Activated T-helper 2 cell treated with anti-CD3 and anti-CD28 coated beads, Interferon-gamma antibody, Interleukin-2, Interleukin-4, amounts not matched to agents 10 μg/mL and 5 μg/mL and 100 μg/mL, durations not matched to agents 14 hours and 24 hours and 36 hours (primary cell): Measurements from ENCODE around the gene LRRC45. TPM values are rescaled to one million over a fixed set of nuclear protein-coding genes. Genes with fewer than 3 reads are reported as not detected.

Experiments
- DNase-seq: peaks from one replicate; pipeline ENCODE4 v3.0.0; 2021; ENCODE audit warnings: low spot score
- H3K27ac Mint-ChIP-seq: one replicate; pipeline ENCODE4 v1.8.0; 2021; ENCODE audit warnings: mixed read lengths
- H3K27me3 Mint-ChIP-seq: one replicate; pipeline ENCODE4 v1.8.0; 2021; ENCODE audit warnings: low read depth, mixed read lengths
- H3K36me3 Mint-ChIP-seq: one replicate; pipeline ENCODE4 v1.8.0; 2021; ENCODE audit warnings: low read depth, mixed read lengths
- H3K4me1 Mint-ChIP-seq: one replicate; pipeline ENCODE4 v1.8.0; 2021; ENCODE audit warnings: low read depth, mixed read lengths
- H3K4me3 Mint-ChIP-seq: one replicate; pipeline ENCODE4 v1.8.0; 2021; ENCODE audit warnings: low read depth, mild to moderate bottlenecking, moderate library complexity, mixed read lengths
- H3K9me3 Mint-ChIP-seq: one replicate; pipeline ENCODE4 v1.8.0; 2021; ENCODE audit warnings: mixed read lengths
- intact Hi-C: fragments of 100-400 bp; cut with micrococcal nuclease; formaldehyde crosslinking; loops from one replicate; pipeline ENCODE4 v1.15.1; 2023
- total RNA-seq: library from RNA; stranded (reverse); gene quantifications from 2 replicates; pipeline ENCODE4 v1.2.3, GENCODE V29; 2022

The LRRC45 gene
- total RNA-seq, 1 donor from 2014 or later, result 33.4 TPM

GRCh38 chr17:81986606-81987005 lies 36.5 kb upstream of the LRRC45 start:
- Mint-ChIP-seq H3K36me3 (peaks cover 23% of the 10 kb centered on the region), H3K27ac (no peak overlapping the region), H3K9me3 (no peaks in the 10 kb centered on the region), H3K4me1 (no peaks in the 10 kb centered on the region), H3K27me3 (no peaks in the 10 kb centered on the region), H3K4me3 (no peak overlapping the region)
- DNase-seq, result no peak
- intact Hi-C loops, result no loop called here

GRCh38 chr17:81987161-81987770 lies 35.8 kb upstream of the LRRC45 start:
- no peaks in the 10 kb centered on the region for H3K9me3 Mint-ChIP-seq
- no peaks in the 10 kb centered on the region for H3K27me3 Mint-ChIP-seq
- no peak overlapping the region for H3K27ac Mint-ChIP-seq
- H3K4me3 Mint-ChIP-seq, result no peak overlapping the region
- H3K36me3 Mint-ChIP-seq, result peaks cover 23% of the 10 kb centered on the region
- intact Hi-C loops, result no loop called here
- H3K4me1 Mint-ChIP-seq, result no peaks in the 10 kb centered on the region
- DNase-seq, result no peak

- Mint-ChIP-seq H3K4me3 (no peak overlapping the region), H3K27me3 (no peaks in the 10 kb centered on the region), H3K4me1 (no peaks in the 10 kb centered on the region), H3K9me3 (no peaks in the 10 kb centered on the region), H3K27ac (no peak overlapping the region), H3K36me3 (peaks cover under 1% of the 10 kb centered on the region)
- intact Hi-C loops, result no loop called here
- no peak for DNase-seq
Observed at GRCh38 chr17:81990836-81991683, 32.0 kb upstream of the LRRC45 start.

- Mint-ChIP-seq H3K4me3 (no peak overlapping the region), H3K9me3 (no peaks in the 10 kb centered on the region), H3K27ac (no peak overlapping the region), H3K4me1 (no peaks in the 10 kb centered on the region), H3K27me3 (no peaks in the 10 kb centered on the region), H3K36me3 (no peaks in the 10 kb centered on the region)
- intact Hi-C loops, result no loop called here
- no peak for DNase-seq
Observed at GRCh38 chr17:81991684-81992305, 31.3 kb upstream of the LRRC45 start.

GRCh38 chr17:81992306-81993102 lies 30.6 kb upstream of the LRRC45 start:
- intact Hi-C loops, result no loop called here
- H3K4me1 Mint-ChIP-seq, result no peaks in the 10 kb centered on the region
- H3K27me3 Mint-ChIP-seq, result no peaks in the 10 kb centered on the region
- no peak overlapping the region for H3K27ac Mint-ChIP-seq
- H3K36me3 Mint-ChIP-seq, result no peaks in the 10 kb centered on the region
- H3K4me3 Mint-ChIP-seq, result no peak overlapping the region
- no peak for DNase-seq
- H3K9me3 Mint-ChIP-seq, result no peaks in the 10 kb centered on the region

- DNase-seq, result no peak
- H3K27ac Mint-ChIP-seq, result no peak overlapping the region
- no peaks in the 10 kb centered on the region for H3K4me1 Mint-ChIP-seq
- no peak overlapping the region for H3K4me3 Mint-ChIP-seq
- H3K9me3 Mint-ChIP-seq, result no peaks in the 10 kb centered on the region
- no peaks in the 10 kb centered on the region for H3K27me3 Mint-ChIP-seq
- intact Hi-C loops, result no loop called here
- H3K36me3 Mint-ChIP-seq, result no peaks in the 10 kb centered on the region
Observed at GRCh38 chr17:81993729-81994592, 29.1 kb upstream of the LRRC45 start.

- H3K4me3 Mint-ChIP-seq, result no peak overlapping the region
- H3K36me3 Mint-ChIP-seq, result no peaks in the 10 kb centered on the region
- H3K27me3 Mint-ChIP-seq, result no peaks in the 10 kb centered on the region
- no peaks in the 10 kb centered on the region for H3K4me1 Mint-ChIP-seq
- DNase-seq, result no peak
- intact Hi-C loops, result no loop called here
- H3K9me3 Mint-ChIP-seq, result no peaks in the 10 kb centered on the region
- H3K27ac Mint-ChIP-seq, result no peak overlapping the region
Observed at GRCh38 chr17:81994593-81995462, 28.3 kb upstream of the LRRC45 start.

- no peaks in the 10 kb centered on the region for H3K4me1 Mint-ChIP-seq
- H3K9me3 Mint-ChIP-seq, result no peaks in the 10 kb centered on the region
- no peak overlapping the region for H3K4me3 Mint-ChIP-seq
- DNase-seq, result no peak
- H3K36me3 Mint-ChIP-seq, result no peaks in the 10 kb centered on the region
- H3K27ac Mint-ChIP-seq, result no peak overlapping the region
- intact Hi-C loops, result no loop called here
- no peaks in the 10 kb centered on the region for H3K27me3 Mint-ChIP-seq
Observed at GRCh38 chr17:81995463-81996231, 27.5 kb upstream of the LRRC45 start.

GRCh38 chr17:81996232-81996756 lies 26.8 kb upstream of the LRRC45 start:
- no peak for DNase-seq
- no peak overlapping the region for H3K4me3 Mint-ChIP-seq
- no peaks in the 10 kb centered on the region for H3K9me3 Mint-ChIP-seq
- no peaks in the 10 kb centered on the region for H3K27me3 Mint-ChIP-seq
- no peaks in the 10 kb centered on the region for H3K36me3 Mint-ChIP-seq
- no peaks in the 10 kb centered on the region for H3K4me1 Mint-ChIP-seq
- intact Hi-C loops, result no loop called here
- H3K27ac Mint-ChIP-seq, result no peak overlapping the region

GRCh38 chr17:81996757-81997441 lies 26.2 kb upstream of the LRRC45 start:
- intact Hi-C loops, result no loop called here
- no peak for DNase-seq
- no peak overlapping the region for H3K4me3 Mint-ChIP-seq
- no peak overlapping the region for H3K27ac Mint-ChIP-seq
- no peaks in the 10 kb centered on the region for H3K27me3 Mint-ChIP-seq
- no peaks in the 10 kb centered on the region for H3K4me1 Mint-ChIP-seq
- H3K36me3 Mint-ChIP-seq, result no peaks in the 10 kb centered on the region
- no peaks in the 10 kb centered on the region for H3K9me3 Mint-ChIP-seq
